Hematopoietic multipotent progenitor cell treated with erythropoietin and hydrocortisone succinate and interleukin-3 and kit ligand, for 6 days (in vitro differentiated cells): ENCODE results near the gene PDE4D.
"Not testable (repeated sequence)": the region's sequence is repeated elsewhere in the genome, so short reads cannot be mapped to it uniquely, and the experiment has no call there.

Source experiments
- DNase-seq: peaks from one replicate; pipeline ENCODE4 v3.0.0-alpha.2; 2015

The PDE4D gene

GRCh38 chr5:58980890-58981289 lies 912.6 kb downstream of the PDE4D start:
- DNase-seq: no peak

GRCh38 chr5:58979090-58979489 lies 914.4 kb downstream of the PDE4D start:
- no peak for DNase-seq

GRCh38 chr5:58974601-58975000 lies 918.9 kb downstream of the PDE4D start:
- DNase-seq: no peak

DNA sequence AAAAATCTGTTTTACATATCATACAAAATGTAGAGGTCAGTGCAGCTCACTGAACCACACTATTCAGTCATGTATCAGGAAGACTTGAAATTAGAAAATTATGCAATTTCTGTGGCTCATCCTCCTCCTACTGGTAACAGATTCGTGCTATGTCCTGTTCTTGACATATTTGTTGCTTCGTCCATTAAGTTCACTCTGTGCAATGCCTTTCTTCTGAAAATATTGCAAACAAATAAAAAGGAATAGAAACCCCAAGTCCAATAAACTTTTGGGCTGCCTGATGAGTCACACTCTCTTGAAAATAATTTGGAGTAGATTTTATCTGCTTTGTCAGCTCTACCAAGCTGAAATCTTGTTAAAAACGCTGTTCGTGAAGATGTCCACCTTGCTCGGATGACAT lies 919.4 kb downstream of the PDE4D start:
- no peak for DNase-seq

DNA sequence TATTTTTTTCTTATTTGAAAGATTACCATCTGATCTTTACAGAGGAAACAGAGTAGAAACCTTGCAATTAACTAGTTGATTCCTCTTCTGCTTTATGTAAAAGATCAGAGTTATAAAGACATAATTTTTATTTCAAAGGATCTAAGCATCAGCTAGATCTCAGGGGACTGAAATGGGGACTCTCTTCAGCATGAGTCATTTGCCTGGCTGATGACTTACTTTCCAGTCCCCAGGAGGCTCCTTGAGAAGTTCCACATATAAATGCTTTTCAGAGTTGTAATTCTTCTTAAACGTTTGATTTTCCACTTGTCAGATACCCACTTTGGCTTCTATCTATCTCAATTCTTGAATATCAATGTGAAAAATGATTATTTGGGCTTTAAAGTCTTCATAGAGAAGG lies 921.2 kb downstream of the PDE4D start:
- DNase-seq: no peak

GRCh38 chr5:58970766-58971165 lies 922.8 kb downstream of the PDE4D start:
- no peak for DNase-seq

DNA sequence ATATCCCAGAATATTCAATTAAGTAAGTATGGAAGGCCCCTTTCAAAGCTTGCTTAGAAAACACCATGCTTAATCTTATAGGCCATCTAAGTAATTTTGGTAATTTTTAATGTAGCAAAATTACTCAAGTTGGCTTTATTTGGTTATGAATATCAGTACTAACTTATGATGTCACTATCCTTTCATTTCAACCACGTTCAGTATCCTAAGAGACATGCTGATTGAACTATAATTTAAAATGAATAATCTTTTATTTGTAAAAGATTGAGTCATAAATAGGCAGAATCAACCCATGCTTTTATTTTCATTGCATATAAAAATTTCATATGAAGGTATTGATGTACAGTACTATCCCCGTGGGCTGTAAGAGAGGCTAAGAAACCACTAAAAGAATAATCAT lies 923.7 kb downstream of the PDE4D start:
- no peak for DNase-seq

DNA sequence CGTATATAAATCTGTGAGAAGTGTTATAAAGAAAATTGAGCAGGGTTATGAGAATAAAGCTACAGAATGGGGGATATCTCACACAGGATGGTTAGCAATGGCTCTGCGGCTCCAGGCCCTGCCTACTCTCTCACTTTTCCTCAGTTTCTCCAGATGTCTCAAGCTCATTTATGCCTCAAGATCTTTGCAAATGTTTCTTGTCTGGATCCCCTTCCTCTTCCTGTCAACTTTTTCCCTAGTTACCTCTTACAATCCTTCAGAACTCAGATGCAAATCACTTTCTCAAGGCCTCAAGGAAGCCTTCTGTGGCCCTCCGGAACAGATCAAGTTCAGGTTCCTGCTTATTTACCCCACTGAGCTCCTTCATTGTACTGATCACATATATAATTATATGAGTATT lies 924.3 kb downstream of the PDE4D start:
- DNase-seq: no peak

DNA sequence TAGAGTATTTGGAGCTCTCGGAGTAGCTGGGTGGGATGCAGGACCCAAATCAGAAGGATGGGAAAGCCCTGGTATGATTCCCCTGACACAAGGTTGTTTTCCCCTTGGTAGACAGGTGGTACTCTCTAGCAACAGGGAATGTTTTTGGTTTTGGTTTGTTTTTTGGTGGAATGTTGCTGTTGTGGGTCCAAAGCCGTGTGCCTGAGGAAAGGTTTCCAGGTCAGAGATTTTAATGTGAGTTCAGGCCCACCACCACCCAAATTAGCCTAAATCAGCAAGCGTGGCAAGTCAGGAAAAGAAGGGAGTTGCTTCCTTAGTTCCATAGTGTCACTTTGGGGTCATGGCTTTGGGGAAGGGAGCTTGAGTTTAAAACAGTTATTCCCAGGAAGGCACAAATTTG lies 925.2 kb downstream of the PDE4D start:
- no peak for DNase-seq

DNA sequence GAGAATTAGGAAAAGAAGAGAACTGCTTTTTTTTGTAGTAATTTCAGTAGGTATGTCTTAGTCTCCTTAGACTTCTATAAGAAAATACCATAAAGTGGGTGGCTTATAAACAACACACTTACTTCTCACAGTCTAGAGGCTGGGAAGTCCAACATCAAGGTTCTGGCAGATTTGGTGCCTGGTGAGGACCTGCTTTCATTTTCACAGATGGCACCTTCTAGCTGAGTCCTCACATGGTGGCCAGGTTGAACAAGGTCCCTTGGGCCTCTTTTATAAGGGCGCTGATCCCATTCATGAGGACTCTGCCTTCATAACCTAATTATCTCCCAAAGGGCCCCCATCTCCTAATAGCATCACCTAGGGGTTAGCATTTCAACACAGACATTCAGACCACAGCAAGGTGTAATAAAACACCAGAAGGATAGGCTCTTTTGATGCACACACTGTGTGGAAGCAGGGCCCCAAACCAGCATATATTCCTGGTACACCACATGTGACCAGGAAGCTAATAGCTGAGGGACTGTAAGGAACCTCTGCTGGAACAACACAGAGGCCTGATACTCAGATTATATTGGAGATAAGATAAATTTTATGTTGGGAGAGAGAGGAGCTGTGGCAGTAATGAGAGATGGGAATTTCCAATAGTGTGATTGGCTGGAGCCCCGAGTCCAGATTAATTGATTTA lies 925.8 kb downstream of the PDE4D start:
- no peak for DNase-seq

GRCh38 chr5:58965677-58966414 lies 927.7 kb downstream of the PDE4D start:
- no peak for DNase-seq

DNA sequence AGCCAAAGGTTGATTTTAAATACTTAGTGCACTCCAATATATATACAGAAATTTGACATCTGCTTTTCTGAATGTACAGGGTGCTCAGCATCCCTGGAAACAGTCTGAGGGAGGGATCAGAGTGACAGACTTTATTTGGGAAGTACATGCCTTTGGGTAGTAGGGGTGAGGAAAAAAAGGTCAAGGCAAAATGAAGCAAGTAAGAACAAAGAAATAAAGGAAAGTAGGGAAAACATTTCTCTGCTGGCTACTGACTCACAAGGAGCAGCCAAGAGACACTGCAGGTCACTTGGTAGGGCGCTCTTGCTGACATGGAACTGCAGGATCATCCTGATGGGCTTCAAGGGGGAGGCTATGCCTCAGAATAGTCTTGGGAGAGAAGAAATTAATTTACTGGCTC lies 929.7 kb downstream of the PDE4D start:
- no peak for DNase-seq

DNA sequence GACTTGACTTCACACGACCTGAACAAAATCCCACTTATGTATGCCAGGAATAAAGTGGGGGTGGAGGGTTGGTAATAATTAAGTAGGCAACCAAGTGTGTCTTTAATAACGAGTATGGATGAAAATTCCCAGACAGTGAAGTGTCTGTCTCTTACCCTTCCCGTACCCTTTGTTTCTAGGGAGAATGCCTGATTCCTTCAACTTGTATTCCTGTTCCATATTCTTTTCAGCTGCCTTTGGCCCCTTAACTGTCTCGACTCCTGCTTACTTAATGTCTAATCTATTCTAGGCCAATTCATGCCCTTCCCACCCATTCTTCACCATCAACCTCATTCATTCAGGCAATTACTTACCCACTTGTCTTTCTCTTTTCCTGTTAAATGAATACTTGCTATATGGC lies 930.2 kb downstream of the PDE4D start:
- no peak for DNase-seq

DNA sequence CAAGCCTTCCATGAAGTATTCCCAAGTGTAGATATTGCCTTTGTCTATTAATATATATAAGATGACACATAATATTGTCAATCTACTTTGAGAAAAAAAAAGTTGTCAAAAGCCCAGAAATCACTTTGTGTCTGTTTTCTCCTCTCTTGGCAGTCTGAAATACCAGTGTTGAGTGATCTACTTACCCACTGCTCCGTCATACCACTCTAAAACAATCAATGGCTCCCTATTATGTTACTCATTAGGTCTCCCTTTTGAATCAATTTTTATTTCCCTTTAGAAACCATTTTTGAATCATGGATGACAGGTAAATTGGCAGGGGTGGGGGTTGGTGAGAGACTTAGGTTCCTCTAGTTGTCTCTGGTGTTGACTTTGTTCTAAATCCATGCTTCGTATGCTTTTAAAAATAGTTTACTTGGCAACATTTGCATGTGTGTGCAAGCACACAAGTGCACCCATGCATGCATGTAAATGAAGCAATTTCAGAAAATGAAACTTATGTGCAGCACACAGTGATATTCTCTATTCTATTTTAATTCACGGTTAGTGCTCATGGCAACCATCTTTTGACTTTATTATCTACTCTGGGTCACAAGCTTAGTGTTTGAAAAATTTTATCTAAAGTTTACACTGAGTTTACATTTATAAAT lies 931.8 kb downstream of the PDE4D start:
- DNase-seq: no peak

DNA sequence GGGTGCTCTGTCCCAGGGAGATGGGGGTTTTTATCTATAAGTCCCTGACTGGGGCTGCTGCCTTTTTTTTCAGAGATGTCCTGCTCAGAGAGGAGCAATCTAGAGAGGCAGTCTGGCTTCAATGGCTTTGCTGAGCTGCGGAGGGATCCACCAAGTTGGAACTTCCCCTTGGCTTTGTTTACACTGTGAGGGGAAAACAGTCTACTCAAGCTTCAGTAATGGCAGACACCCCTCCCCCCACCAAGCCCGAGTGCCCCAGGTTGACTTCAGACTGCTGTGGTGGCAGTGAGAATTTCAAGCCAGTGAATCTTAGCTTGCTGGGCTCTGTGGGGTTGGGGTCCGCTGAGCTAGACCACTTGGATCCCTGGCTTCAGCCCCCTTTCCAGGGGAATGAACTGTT lies 934.8 kb downstream of the PDE4D start:
- no peak for DNase-seq

GRCh38 chr5:58953218-58953617 lies 940.3 kb downstream of the PDE4D start:
- DNase-seq: not testable (repeated sequence)

DNA sequence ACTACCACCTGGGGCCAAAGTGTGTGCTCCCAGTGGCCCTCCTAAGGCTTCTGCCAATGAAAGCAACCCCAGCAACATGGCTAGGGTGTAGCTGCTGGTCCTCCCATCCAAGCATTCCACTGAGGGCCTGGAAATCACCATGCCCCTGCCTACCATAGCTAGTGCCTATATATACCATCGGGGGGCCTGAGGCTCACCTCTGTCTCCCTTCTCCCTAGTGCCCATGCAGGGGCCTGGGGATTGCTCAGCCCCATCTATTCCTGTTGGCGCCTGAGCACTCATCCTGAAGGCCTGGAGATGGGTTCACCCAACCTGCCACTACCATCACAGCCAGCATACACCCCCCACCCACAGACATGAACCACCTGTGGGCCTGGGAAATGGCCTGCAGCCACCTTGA lies 943.3 kb downstream of the PDE4D start:
- DNase-seq: no peak

DNA sequence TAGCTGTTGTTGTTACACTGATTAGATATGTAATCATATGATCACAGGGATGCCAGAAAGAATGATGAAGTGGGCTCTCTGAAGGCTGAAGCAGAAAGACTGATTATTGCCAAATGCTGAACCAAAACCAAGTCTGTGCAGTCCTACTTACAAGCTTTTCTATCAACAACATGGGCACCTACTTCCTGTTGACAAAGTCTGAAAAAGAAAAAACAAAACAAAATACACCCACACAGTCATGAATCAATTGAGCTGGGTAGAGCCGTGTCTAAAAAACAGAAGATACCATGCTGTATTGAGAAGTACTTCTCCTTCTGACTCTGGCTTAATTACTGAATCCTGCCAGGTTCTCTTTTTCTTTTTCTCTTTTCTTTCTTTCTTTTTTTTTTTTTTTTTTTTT lies 947.3 kb downstream of the PDE4D start:
- no peak for DNase-seq

- no peak for DNase-seq
These were observed 949.3 kb downstream of the PDE4D start for GRCh38 chr5:58944221-58944620.

DNA sequence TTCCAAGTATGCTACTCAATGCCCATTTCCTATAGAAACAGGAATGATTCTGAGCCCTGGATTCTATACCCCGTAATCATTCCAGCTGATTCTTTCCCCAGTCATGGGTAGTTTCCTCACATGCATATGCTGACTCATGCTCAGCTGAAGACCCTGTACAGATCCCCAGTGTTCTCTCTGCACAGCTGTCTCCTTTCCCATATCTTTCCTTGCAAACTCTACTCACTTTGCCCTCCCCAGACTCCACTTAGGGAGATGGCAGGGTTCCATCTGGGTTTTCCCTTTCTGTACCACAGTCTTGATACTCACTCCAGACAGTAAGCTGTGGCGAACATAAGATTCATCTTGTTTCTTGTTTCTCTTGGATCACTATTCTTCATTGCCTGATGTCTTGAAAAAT lies 953.1 kb downstream of the PDE4D start:
- no peak for DNase-seq

- DNase-seq: no peak
These were observed 953.9 kb downstream of the PDE4D start for GRCh38 chr5:58939664-58940063.

DNA sequence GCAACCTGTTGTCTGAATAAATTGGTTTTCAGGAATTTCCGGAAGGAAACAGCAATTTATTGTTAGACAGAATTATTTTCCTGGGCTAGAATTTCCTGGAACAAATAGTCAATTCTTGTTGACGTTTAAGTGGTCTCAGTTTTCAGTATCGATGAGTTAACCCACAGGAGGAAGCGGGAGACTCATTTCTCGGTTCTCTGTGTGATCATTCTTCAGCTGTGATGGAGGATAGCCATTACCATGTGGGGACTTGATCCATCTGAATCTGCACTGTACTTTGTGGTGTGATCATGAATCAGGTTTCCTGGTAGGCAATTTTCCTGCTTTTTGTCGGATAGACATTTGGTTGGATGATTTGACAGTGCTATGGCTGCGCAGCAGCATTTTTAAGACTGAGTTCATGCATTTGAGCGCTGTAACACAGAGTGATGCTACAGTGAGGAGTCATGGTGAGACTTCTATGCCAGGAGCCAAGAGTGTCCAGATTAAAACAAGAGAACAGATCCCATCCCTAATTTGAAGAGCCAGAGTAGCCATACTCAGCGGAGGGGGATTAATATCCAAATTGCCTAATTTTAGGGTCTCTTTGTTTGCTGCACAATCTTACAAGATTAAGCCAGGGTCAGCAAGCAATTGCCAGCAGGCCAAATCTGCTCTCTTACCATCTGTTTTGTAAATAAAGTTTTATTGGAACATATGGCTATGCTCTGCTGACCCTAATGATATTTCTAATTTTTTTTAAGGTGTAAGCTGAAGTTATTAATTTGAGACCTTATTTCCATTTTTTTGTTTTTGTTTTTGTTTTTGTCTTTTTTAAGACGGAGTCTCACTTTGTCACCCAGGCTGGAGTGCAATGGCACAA lies 954.7 kb downstream of the PDE4D start:
- no peak for DNase-seq

DNA sequence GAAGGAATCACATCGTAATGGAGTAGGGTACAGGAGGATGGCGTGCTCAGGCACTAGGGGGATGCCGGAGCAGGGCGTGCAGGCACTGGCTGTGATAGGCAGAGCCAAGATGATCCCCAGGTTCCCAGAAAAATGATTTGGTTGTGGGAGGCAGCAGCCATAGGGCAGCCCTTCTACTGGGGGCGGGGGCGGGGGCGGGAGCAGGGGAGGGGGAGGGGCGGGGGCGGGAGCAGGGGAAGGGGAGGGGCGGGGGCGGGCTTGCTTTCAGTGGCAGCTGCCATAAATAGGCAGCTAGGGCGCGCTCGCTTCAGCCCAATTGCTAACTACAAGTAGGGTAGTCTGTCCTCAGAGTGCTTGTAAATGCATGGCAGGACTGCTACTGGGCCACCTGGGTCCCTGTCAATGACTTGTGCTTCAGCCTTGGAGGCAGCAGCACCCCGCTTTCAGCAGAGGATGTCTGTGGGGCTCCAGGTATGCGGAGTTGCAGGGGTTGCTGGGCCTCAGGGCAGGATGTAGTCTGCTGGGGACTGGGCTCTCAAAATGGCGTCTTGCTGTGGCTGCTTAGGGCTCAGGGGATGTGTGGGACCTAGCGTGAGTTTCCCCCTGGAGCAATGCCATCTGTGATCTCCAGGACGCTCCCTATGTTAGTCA lies 956.4 kb downstream of the PDE4D start:
- DNase-seq: no peak
